Cardiac atrium fibroblast (primary cell): ENCODE data around the gene FOXO4. TPM values are rescaled to one million over a fixed set of nuclear protein-coding genes. Genes with fewer than 3 reads are reported as not detected.

ENCODE experiments used
- total RNA-seq: library from RNA; depleted of rRNA; stranded (reverse); fragments of >200 nt; gene quantifications from 2 replicates; pipeline ENCODE4 v1.2.3, GENCODE V29; 2015

Gene FOXO4, protein sequence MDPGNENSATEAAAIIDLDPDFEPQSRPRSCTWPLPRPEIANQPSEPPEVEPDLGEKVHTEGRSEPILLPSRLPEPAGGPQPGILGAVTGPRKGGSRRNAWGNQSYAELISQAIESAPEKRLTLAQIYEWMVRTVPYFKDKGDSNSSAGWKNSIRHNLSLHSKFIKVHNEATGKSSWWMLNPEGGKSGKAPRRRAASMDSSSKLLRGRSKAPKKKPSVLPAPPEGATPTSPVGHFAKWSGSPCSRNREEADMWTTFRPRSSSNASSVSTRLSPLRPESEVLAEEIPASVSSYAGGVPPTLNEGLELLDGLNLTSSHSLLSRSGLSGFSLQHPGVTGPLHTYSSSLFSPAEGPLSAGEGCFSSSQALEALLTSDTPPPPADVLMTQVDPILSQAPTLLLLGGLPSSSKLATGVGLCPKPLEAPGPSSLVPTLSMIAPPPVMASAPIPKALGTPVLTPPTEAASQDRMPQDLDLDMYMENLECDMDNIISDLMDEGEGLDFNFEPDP
- total RNA-seq = 2.7 and 4.7 TPM in 2 replicates

DNA sequence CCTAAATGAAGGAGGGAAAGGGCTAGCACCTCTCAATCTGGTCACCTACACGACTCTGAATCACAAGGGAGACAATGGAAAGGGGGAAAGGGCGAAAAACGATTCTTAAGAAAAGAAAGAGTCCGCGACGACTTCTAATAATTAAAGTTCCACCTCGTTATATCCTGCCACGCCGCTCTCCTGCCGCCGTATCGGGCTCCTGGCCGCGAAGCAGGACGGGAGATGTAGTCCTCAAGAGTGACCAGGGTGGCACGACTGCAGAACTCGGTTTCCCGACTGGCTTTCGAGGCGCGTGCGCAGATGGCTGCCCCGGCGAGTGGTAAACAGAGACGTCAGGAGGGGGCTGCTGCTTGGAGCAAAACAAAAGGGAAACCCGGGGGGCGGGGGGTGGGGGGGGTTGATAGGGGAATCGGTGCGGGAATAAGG lies at the start of gene FOXO4:
Gene FOXO4, plus strand, starts transcription at position 297 of the 426 bp plus-strand sequence. CDS start 678 bp downstream, outside the sequence.

GRCh38 chrX:71068044-71068918 lies 27.4 kb upstream of the FOXO4 start, which contains the start of gene SNX12:
TSS of gene SNX12 (minus strand) at chrX:71068334. CDS start at chrX:71068306, 28 bp downstream.

GRCh38 chrX:71106427-71106826 lies 10.8 kb downstream of the FOXO4 start, which contains the start of gene CXorf65:
TSS of gene CXorf65 (minus strand) at chrX:71106740. CDS start at chrX:71106556, 184 bp downstream.

GRCh38 chrX:71111141-71111843 lies 15.6 kb downstream of the FOXO4 start, which contains the start of gene IL2RG:
TSS of gene IL2RG (minus strand) at chrX:71111577. CDS start at chrX:71111539, 38 bp downstream.

GRCh38 chrX:71118032-71118984 lies 22.7 kb downstream of the FOXO4 start, which contains the start of gene MED12:
TSS of gene MED12 (plus strand) at chrX:71118596. CDS start at chrX:71118755, 159 bp downstream.

DNA sequence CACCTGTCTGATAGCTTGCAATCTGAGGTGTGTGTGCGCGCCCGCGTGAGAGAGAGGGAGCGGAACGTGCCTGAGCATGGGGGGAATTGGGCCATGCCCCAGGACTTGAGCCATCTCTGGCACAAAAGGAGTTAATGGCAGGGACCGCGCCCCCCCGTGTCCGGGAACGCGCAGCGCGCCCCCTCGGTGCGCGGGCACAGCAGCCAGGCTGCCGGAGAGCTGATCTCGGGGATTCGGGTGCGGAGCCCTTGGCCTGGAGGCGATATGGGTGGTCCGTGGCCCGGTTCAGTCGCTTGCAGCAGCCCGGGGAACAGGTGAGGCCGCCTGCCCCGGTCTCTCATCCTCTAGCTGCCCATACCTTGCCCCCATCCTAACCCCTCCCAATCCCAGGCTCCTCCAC lies 49.0 kb downstream of the FOXO4 start, which contains the start of gene NLGN3:
Gene NLGN3, plus strand, starts transcription at position 191 of the 400 bp plus-strand sequence. CDS start 2,909 bp downstream, outside the sequence.

Other genes with a start within 250 kb of the FOXO4 start
- gene TEX11, start 187.1 kb upstream of the FOXO4 start, total RNA-seq = not detected in 2 replicates
- gene SLC7A3, start 164.8 kb upstream of the FOXO4 start, total RNA-seq = not detected in 2 replicates
- 63.3 and 69.7 TPM in 2 replicates for gene SNX12, start 27.5 kb upstream of the FOXO4 start, total RNA-seq
- not detected in 2 replicates for gene CXorf65, start 10.9 kb downstream of the FOXO4 start, total RNA-seq
- not detected in 2 replicates for gene IL2RG, start 15.7 kb downstream of the FOXO4 start, total RNA-seq
- gene MED12, start 22.7 kb downstream of the FOXO4 start, total RNA-seq = 13.0 and 22.8 TPM in 2 replicates
- 0.16 TPM in 1 of 2 replicates, not detected in the other for gene NLGN3, start 49.0 kb downstream of the FOXO4 start, total RNA-seq
- gene GJB1, start 127.4 kb downstream of the FOXO4 start, total RNA-seq = not detected in 2 replicates
- 12.8 and 16.8 TPM in 2 replicates for gene ZMYM3, start 158.3 kb downstream of the FOXO4 start, total RNA-seq
- 235 and 253 TPM in 2 replicates for gene NONO, start 187.8 kb downstream of the FOXO4 start, total RNA-seq
- gene ITGB1BP2, start 205.9 kb downstream of the FOXO4 start, total RNA-seq = 1.3 TPM in 1 of 2 replicates, not detected in the other